ENCODE measurements around the gene CUL4B. TPM values are rescaled to one million over a fixed set of nuclear protein-coding genes. Genes with fewer than 3 reads are reported as not detected.
"Not testable (repeated sequence)": the region's sequence is repeated elsewhere in the genome, so short reads cannot be mapped to it uniquely, and the experiment has no call there.

The CUL4B gene
- total RNA-seq, 1 donor from 2014 or later, result 36.1 TPM

GRCh38 chrX:120522820-120523219 is 37.9 kb downstream of the CUL4B start:
- no peak for DNase-seq (ENCODE audit: low spot score)

GRCh38 chrX:120517936-120518335 is 42.8 kb downstream of the CUL4B start:
- DNase-seq (ENCODE audit: low spot score), result no peak

DNA sequence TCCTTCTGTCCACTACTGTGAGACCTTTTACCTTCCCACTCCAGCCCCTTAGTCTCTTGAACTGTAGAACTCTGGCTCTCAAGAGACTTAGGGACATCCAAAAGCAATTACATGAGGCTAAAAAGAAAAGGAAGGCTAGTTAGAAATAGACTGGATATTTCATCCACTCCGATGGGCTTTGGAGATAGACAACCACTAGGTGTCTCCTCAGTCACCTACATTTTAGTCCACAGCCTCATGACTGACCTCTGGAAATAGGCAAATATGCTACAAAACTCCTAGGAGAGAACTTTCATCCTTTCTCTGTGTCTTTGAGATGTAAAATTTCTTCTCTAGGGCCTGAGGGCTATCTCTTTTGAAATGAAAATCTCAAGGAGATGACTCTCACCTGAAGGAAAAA is 46.5 kb downstream of the CUL4B start:
- no peak for DNase-seq (ENCODE audit: low spot score)

- no peak for DNase-seq (ENCODE audit: low spot score)
Observed at GRCh38 chrX:120512627-120513026, 48.1 kb downstream of the CUL4B start.

DNA sequence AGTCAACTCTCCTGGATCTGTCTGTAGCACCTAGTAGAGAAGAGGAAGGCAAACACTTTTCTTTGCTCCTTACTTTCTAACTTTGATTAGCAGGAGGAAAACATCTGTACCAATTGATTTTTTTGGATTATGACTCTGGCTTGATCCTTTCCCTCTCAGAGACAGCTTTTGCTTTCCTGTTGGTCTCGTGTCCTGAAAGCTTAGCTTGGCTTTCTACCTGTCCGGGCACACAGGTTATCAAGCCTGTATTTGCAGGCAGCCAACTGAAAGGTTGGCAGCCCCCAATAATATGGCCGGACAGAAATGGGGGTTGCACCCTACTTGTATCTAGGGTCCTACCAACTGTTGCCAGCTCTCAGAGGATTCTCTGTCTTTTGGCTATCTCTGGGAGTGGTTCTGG is 48.5 kb downstream of the CUL4B start:
- no peak for DNase-seq (ENCODE audit: low spot score)

- no peak for DNase-seq (ENCODE audit: low spot score)
Observed at GRCh38 chrX:120504569-120504968, 56.2 kb downstream of the CUL4B start.

DNA sequence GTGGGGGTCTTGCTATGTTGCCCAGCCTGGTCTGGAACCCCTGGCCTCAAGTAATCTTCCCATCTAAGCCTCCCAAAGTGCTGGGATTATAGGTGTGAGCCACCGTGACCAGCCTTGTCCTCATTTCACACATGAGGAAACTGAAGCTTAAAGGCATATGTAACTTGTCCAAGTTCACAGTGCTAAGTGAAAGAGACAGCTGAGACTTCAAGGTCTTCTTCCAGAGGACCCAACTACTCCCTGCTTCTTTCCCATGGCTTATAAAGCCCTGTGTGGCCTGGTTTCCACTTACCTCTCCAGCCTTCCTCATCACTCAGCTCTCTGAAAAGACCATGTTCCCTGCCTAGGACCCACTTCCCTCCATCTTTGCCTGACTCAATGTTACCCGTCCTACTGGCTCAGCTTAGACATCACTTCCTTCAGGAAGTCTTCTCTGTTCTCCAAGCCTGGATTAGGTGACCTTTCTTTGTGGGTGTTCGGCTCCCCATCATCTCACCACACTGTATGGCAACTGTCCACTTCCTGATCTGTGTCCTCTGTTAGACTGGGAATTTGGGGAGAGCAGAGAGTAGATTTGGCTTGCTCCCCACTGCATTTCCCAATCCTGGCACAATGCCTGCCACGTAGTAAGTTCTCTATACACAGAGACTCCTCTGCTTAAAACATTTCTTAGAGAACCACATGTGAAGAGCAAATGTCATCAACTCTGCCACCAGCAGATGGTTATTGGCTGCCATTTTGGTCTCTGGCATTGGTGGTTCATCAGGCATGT is 61.3 kb downstream of the CUL4B start:
- no peak for DNase-seq (ENCODE audit: low spot score)

DNA sequence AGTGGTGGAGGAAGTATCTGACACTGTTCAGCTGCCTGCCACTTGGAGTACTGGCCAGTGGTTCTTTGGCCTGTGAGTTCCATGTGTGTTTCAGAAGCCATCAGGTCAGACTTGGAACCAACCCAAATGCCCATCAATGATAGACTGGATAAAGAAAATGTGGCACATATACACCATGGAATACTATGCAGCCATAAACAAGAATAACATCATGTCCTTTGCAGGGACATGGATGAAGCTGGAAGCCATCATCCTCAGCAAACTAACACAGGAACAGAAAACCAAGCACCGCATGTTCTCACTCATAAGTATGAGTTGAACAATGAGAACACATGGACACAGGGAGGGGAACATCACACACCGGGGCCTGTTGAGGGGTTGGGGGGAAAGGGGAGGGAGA is 70.6 kb downstream of the CUL4B start:
- not testable (repeated sequence) for DNase-seq (ENCODE audit: low spot score)

DNA sequence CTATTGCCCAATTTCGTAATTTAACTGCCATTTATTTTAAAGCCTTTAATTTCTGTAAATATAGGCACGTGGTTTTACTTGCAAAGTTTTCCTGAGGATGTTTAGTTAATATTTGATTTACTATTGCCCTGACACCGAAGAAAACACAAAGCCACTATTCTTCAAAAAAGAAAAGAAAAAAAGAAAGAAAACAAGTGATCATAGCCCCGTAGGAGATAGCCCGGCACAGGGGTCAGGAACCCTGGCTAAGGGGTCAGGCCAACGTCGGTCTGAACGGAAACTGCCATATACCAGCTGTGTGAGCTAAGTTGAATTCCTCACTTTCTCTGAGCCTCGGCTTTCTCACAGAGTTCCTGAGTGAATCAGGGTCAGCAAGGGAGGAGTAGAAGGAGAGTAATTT is 74.0 kb downstream of the CUL4B start:
- no peak for DNase-seq (ENCODE audit: low spot score)

DNA sequence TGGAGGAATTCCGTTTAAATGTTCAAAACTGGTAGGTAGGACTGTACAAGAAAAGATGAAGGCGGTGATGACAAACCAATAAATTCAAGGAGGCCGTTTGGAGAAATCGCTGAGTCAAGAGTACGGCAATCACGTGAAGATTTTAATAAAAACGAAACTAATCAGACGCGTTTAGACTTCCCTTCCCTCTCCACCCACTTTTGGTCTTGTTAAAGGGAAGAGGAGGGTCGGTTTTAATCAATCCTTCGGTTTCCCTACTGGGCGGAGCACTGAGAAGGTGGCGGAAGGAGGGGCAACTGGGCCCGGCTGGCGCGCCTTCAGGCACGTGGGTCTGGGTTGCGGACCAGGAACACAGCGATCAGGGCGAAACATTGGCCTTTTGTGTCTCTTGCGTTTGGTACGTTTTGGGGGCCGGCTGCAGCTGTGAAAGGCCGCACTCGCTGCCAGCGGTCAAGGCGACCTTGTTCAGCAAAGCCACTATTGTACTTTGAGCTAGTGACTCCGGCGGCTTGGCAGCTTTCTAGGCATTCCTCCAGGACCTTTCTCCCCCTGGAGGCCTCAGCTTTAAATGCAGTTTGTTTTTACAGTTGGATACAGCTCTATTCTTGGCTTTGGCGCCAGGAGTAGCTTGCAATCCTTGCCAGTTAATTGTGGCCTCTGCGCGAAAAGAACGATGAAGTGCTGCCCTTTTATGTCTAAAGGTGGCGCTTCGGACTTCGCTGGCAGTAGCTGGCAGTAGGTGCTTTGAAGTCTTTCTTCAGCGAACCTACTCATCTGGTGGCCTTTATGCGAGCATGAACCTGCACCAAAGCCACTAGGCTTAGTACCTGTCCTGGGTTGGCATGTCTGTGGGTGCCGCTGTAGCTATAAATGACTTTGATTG is 74.9 kb downstream of the CUL4B start:
- DNase-seq (ENCODE audit: low spot score), result peak; percentile 75

GRCh38 chrX:120485315-120485637 is 75.5 kb downstream of the CUL4B start:
- DNase-seq (ENCODE audit: low spot score), result no peak

- no peak for DNase-seq (ENCODE audit: low spot score)
Observed at GRCh38 chrX:120477453-120477852, 83.3 kb downstream of the CUL4B start.

GRCh38 chrX:120476714-120477113 is 84.0 kb downstream of the CUL4B start:
- DNase-seq (ENCODE audit: low spot score), result no peak

GRCh38 chrX:120475447-120475846 is 85.3 kb downstream of the CUL4B start:
- not testable (repeated sequence) for DNase-seq (ENCODE audit: low spot score)

Other genes with a start within 250 kb of the CUL4B start
- gene TMEM255A, start 249.5 kb downstream of the CUL4B start, total RNA-seq, result 0.98 TPM
- gene ATP1B4, start 198.9 kb downstream of the CUL4B start, total RNA-seq, result not detected
- 328 TPM for gene LAMP2, start 91.7 kb downstream of the CUL4B start, total RNA-seq
- gene MCTS1, start 43.1 kb upstream of the CUL4B start, total RNA-seq, result 28.1 TPM
- 26.7 TPM for gene C1GALT1C1, start 69.1 kb upstream of the CUL4B start, total RNA-seq